Stimulated activated CD8-positive, alpha-beta memory T cell treated with anti-CD3 and anti-CD28 coated beads, Interleukin-15, amount 100 ng/mL, for 4 hours (primary cell): ENCODE measurements around the gene AGXT.
"Not testable (repeated sequence)": the region's sequence is repeated elsewhere in the genome, so short reads cannot be mapped to it uniquely, and the experiment has no call there.

ENCODE experiments used
- DNase-seq, 2 donors: peaks; one replicate each; pipeline ENCODE4 v3.0.0-alpha.2; 2020; ENCODE audit warnings: low read depth in 2 of 2

AGXT gene

GRCh38 chr2:240839152-240840143, 29.2 kb upstream of the AGXT start:
- DNase-seq = no peak

DNA sequence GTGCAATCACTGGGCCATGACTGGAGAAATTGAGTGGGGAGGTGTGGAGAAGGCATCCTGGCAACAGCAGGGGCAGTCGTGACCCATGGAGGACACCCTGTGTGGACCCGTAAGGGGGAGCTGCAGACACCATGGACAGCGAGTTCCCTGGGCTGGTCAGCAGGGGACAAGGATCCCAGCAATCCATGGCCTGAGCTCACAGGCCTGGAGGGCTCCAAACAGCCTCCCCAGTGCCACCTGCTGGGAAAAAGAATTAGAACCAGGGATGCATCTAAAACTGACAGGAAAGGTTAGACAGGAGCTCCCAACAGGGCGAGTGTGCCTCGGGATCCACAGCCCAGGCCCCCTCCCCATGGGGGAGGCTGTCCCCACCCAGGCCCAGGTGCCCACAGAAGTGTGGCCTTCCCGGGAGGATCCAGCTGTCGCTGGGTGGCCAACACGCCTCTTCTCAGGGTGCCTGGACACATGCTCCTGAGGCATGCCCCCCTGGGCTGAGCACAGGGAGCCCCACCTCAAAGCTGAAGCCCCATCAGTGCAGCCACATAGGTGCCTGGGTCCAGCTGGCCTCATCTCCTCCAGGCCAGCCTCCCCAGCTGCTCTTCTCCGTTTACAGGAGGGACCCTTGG, 28.1 kb upstream of the AGXT start:
- DNase-seq = no peak

GRCh38 chr2:240846309-240846708, 22.3 kb upstream of the AGXT start:
- DNase-seq = not testable (repeated sequence)

- no peak for DNase-seq
Measured at GRCh38 chr2:240846873-240847595, 21.6 kb upstream of the AGXT start.

DNA sequence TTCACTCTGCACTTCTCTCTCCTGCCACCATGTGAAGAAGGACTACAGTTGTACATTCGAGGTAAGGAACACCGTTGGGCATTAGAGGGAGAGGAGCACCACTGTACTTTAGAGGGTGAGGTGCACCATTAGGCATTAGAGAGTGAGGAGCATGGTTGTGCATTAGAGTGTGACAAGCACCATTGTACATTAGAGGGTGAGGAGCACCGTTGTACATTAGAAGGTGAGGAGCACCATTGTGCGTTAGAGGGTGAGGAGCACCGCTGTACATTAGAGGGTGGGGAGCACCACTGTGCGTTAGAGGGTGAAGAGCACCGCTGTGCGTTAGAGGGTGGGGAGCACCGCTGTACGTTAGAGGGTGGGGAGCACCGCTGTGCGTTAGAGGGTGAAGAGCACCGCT, 20.8 kb upstream of the AGXT start:
- no peak for DNase-seq

DNA sequence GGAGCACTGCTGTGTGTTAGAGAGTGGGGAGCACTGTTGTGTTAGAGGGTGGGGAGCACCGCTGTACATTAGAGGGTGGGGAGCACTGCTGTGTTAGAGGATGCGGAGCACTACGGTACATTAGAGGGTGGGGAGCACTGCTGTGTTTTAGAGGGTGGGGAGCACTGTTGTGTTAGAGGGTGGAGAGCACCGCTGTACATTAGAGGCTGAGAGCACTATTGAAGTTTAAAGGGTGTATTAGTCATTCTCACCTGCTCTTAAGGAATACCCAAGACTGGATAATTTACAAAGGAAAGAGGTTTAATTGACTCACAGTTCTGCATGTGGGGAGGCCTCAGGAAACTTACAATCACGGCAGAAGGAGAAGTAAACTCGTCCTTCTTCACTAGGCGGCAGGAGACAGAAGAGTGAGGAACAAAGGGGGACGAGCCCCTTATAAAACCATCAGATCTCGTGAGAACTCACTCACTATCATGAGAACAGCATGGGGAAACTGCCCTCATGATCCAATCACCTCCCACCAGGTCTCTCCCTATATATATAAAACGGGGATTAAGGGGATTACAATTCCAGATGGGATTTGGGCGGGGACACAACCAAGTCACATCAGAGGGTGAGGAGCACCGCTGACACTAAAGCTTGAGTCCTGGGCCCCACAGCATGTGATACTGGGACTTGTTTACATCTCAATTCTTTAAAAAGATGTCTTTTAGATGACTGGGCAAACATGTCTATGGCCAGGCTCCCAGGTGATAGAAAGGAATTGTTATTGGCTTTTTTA, 19.5 kb upstream of the AGXT start:
- DNase-seq = no peak

GRCh38 chr2:240850026-240850425, 18.6 kb upstream of the AGXT start:
- DNase-seq = no peak

DNA sequence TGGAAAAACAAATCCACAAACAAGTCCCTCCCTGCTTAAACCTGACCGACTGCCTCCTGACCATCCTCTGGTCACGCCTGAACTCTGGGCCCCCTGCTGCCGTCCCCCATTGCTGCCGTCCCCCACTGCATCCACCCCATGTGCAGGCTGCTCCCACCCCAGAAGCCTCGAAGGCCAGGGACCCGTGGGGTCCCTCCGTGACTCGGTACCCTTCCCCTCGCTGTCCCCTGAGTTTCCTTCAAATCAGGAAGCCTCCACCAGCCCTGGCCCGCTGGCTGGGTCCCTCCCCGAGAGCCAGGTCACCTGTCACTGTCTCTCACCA, 17.9 kb upstream of the AGXT start:
- no peak for DNase-seq

DNA sequence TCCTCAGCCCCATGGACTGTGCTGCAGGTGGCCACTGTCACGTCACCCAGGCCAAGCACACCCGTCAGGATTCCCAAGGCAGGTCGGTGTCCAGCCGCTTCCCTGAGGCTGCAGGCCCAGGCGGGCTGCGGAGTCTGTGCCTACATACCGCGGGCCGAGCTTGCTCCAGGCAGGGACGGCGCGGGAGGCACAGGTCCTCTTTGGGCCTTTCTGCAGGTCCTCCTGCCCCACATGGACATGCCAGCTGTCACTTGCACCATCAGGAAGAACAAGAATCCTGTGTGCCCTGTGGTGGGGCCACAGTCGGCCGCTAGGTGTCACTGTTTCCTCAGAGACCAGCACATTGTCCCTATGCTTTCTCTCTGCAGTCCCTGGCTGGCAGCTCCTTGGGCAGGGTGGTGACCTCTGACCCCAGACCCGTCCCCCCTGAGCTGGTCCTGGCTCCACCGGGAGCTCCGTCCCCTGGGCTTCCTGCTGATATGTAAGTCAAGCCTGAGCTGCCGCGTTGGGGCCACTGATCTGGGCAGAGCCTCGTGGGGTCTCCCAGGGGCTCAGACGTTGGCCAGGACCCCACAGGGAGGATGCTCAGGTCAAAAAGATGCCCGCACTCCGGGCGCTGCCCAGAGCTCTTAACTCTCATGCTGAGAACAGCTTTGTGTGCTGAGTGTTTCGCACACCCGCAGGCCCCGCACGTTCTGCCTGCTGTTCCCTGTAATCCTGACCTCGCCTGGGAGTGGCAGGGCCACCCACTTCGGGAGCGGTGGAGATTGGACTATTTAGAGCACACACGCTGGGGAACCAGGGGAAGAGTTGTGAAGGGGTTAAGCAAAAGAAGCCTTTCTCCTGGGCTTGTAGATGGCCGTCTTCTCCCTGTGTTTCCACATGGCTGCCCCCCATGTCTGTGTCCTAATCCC, 17.3 kb upstream of the AGXT start:
- peak; percentile 45 to 47 for DNase-seq

GRCh38 chr2:240852671-240853314, 15.8 kb upstream of the AGXT start:
- DNase-seq = no peak

- no peak for DNase-seq
Measured at GRCh38 chr2:240855670-240856069, 13.0 kb upstream of the AGXT start.

GRCh38 chr2:240856151-240856980, 12.3 kb upstream of the AGXT start:
- no peak for DNase-seq

GRCh38 chr2:240857039-240858008, 11.3 kb upstream of the AGXT start:
- no peak for DNase-seq

- DNase-seq = no peak
Measured at GRCh38 chr2:240858321-240858720, 10.3 kb upstream of the AGXT start.

GRCh38 chr2:240858871-240859270, 9.8 kb upstream of the AGXT start:
- DNase-seq = no peak

DNA sequence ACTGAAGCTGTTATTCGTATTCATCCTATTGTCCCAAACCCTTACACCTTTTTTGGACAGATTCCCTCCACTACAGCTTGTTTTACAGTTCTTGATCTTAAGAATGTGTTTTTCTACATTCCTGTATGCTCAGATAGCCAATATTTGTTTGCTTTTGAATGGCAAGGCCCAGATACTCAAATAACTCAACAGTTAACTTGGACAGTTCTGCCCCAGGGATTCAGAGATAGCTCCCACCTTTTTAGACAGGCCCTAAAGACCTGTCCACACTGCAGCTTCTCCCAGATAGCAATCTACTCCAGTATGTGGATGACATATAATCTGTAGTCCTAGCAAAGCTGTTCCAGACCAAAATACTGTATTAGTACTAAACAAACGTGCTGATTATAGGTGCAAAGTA, 7.1 kb upstream of the AGXT start:
- DNase-seq = no peak

DNA sequence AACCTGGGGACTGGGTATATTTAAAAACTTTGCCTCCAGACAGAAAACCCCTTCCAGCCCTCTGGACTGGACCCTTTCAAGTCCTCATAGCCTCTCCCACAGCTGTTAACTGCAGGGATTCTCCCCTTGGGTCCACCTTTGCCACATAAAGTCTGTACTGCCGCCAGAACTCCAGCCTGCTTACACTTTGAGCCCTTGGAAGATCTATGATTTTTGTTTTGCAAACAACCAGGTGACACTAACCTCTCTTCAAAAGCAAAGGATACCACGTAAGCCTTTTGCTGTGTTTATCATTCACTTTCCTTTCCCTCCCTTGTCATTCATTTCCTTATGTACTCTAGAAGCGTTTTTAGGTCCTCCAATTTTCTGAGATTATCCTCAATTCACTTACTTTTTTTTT, 4.1 kb upstream of the AGXT start:
- DNase-seq = no peak

GRCh38 chr2:240865391-240865790, 3.2 kb upstream of the AGXT start:
- DNase-seq = no peak
